ENCODE data around the gene RASAL3.
A peak's percentile ranks its signal among the peaks of the same experiment; 100 is the strongest.
"Not testable (repeated sequence)": the region's sequence is repeated elsewhere in the genome, so short reads cannot be mapped to it uniquely, and the experiment has no call there.

The RASAL3 gene

GRCh38 chr19:15473821-15474220 is 9.5 kb upstream of the RASAL3 start:
- DNase-seq (ENCODE audit: low spot score): not testable (repeated sequence)

GRCh38 chr19:15471639-15472101 is 7.3 kb upstream of the RASAL3 start:
- DNase-seq (ENCODE audit: low spot score): no peak

GRCh38 chr19:15469513-15470297 is 5.4 kb upstream of the RASAL3 start:
- DNase-seq (ENCODE audit: low spot score): no peak

GRCh38 chr19:15468675-15469512 is 4.5 kb upstream of the RASAL3 start:
- no peak for DNase-seq (ENCODE audit: low spot score)

GRCh38 chr19:15467734-15468214 is 3.4 kb upstream of the RASAL3 start:
- DNase-seq (ENCODE audit: low spot score): no peak

GRCh38 chr19:15466851-15467733 is 2.7 kb upstream of the RASAL3 start:
- DNase-seq (ENCODE audit: low spot score): no peak

- DNase-seq (ENCODE audit: low spot score): no peak
Observed at GRCh38 chr19:15463861-15464371, 428 bp downstream of the RASAL3 start.

GRCh38 chr19:15461694-15462093 is 2.6 kb downstream of the RASAL3 start:
- DNase-seq (ENCODE audit: low spot score): no peak

GRCh38 chr19:15457701-15458484 is 6.5 kb downstream of the RASAL3 start:
- DNase-seq (ENCODE audit: low spot score): no peak

- no peak for DNase-seq (ENCODE audit: low spot score)
Observed at GRCh38 chr19:15456871-15457700, 7.3 kb downstream of the RASAL3 start.

GRCh38 chr19:15456441-15456840 is 7.9 kb downstream of the RASAL3 start:
- no peak for DNase-seq (ENCODE audit: low spot score)

GRCh38 chr19:15455996-15456395 is 8.3 kb downstream of the RASAL3 start:
- no peak for DNase-seq (ENCODE audit: low spot score)

- no peak for DNase-seq (ENCODE audit: low spot score)
Observed at GRCh38 chr19:15453906-15454860, 10.2 kb downstream of the RASAL3 start.

- no peak for DNase-seq (ENCODE audit: low spot score)
Observed at GRCh38 chr19:15453091-15453578, 11.2 kb downstream of the RASAL3 start.

GRCh38 chr19:15452111-15453047 is 12.0 kb downstream of the RASAL3 start:
- peak; percentile 55 for DNase-seq (ENCODE audit: low spot score)

- no peak for DNase-seq (ENCODE audit: low spot score)
Observed at GRCh38 chr19:15450528-15450890, 13.8 kb downstream of the RASAL3 start.
